Measurements from ENCODE around the gene RFX3.

GRCh38 chr9:3528451-3528850, 2.6 kb upstream of the RFX3 start:
- no peak for TF ChIP-seq CTCF (IDR thresholded peaks at IDR 0.05; ENCODE audit: insufficient read depth, low read length, poor library complexity, severe bottlenecking)
- TF ChIP-seq EZH2phosphoT487 (conservative IDR thresholded peaks at IDR 0.05; ENCODE audit: low read length) = no peak

All from SU-DHL-6 (cell line).